Immature natural killer cell (primary cell): ENCODE data around the gene RPL29. TPM values are rescaled to one million over a fixed set of nuclear protein-coding genes. Genes with fewer than 3 reads are reported as not detected.
"Not testable (repeated sequence)": the region's sequence is repeated elsewhere in the genome, so short reads cannot be mapped to it uniquely, and the experiment has no call there.

Experiments used
- DNase-seq, 3 donors: peaks; one replicate each; pipeline ENCODE4 v3.0.0; 2022; ENCODE audit warnings: mixed read lengths in 1 of 3
- H3K27ac Mint-ChIP-seq, 6 donors: one replicate each; pipeline ENCODE4 v1.8.0; 2020; ENCODE audit warnings: mixed read lengths in 6 of 6, mild to moderate bottlenecking in 5 of 6, inconsistent platforms in 4 of 6, moderate library complexity in 3 of 6
- H3K27me3 Mint-ChIP-seq, 3 donors: one replicate each; pipeline ENCODE4 v1.8.0; 2020 to 2021; ENCODE audit warnings: low read depth in 3 of 3, mild to moderate bottlenecking in 3 of 3, mixed read lengths in 3 of 3, moderate library complexity in 3 of 3, inconsistent platforms in 1 of 3
- H3K36me3 Mint-ChIP-seq, 3 donors: one replicate each; pipeline ENCODE4 v1.8.0; 2020; ENCODE audit warnings: mixed read lengths in 3 of 3, inconsistent platforms in 2 of 3, mild to moderate bottlenecking in 2 of 3
- H3K4me1 Mint-ChIP-seq, 2 donors: one replicate each; pipeline ENCODE4 v1.8.0; 2020; ENCODE audit warnings: inconsistent platforms in 2 of 2, mild to moderate bottlenecking in 2 of 2, mixed read lengths in 2 of 2, moderate library complexity in 1 of 2
- H3K4me3 Mint-ChIP-seq, 5 donors: one replicate each; pipeline ENCODE4 v1.8.0; 2020; ENCODE audit warnings: mild to moderate bottlenecking in 5 of 5, mixed read lengths in 5 of 5, inconsistent platforms in 3 of 5, moderate library complexity in 3 of 5
- H3K9me3 Mint-ChIP-seq, 6 donors: one replicate each; pipeline ENCODE4 v1.8.0; 2020; ENCODE audit warnings: mild to moderate bottlenecking in 6 of 6, mixed read lengths in 6 of 6, inconsistent platforms in 4 of 6, moderate library complexity in 3 of 6
- polyA plus RNA-seq, 3 donors: library from polyadenylated mRNA; unstranded; fragments of 300-500 nt; fragmentation: Illumina TruSeq; gene quantifications; one replicate each; pipeline ENCODE4 v1.2.3, GENCODE V29; 2021

Gene RPL29
- polyA plus RNA-seq, 3 donors from 2014 or later = 501 to 1,073 (median 800) TPM

DNA sequence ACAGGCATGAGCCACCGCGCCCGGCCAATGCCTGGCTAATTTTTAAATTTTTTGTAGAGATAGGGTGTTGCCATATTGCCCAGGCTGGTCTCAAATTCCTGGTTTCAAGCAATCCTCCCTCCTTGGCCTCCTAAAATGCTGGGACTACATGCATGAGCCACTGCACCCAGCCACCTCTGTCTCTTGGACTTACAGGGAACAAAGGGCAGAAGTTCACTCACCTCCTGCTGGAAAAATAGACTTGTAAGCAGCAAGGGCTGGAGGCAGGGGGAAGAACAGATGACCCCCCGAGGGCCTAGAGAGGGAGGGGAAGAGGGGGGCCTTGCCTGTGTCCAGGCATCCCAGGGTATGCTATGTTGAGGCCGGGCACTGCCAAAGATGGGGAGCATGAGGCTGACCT lies 38.5 kb upstream of the RPL29 start:
- peaks cover 0 to 1% (median 0%) of the 10 kb centered on the region in 3 donors for H3K27me3 Mint-ChIP-seq
- no peak for DNase-seq
- no peak overlapping the region for H3K4me3 Mint-ChIP-seq
- H3K36me3 Mint-ChIP-seq = no peaks in the 10 kb centered on the region
- no peaks in the 10 kb centered on the region for H3K9me3 Mint-ChIP-seq
- H3K27ac Mint-ChIP-seq = no peak overlapping the region
- no peaks in the 10 kb centered on the region for H3K4me1 Mint-ChIP-seq

DNA sequence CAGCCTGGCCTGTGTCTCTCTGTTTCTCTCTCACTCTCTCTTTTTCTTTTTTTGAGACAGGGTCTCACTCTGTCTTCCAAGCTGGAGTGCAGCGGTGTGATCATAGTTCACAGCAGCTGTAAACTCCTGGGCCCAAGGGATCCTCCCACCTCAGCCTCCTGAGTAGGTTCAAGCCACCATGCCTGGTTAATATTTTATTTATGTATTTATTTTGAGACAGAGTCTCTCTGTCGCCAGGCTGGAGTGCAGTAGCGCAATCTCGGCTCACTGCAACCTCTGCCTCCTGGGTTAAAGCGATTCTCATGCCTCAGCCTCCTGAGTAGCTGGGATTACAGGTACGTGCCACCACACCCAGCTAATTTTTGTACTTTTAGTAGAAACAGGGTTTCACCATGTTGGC lies 38.1 kb upstream of the RPL29 start:
- DNase-seq, H3K27me3 Mint-ChIP-seq, H3K36me3 Mint-ChIP-seq, H3K9me3 Mint-ChIP-seq, H3K4me1 Mint-ChIP-seq, H3K4me3 Mint-ChIP-seq, H3K27ac Mint-ChIP-seq: not testable (repeated sequence)

DNA sequence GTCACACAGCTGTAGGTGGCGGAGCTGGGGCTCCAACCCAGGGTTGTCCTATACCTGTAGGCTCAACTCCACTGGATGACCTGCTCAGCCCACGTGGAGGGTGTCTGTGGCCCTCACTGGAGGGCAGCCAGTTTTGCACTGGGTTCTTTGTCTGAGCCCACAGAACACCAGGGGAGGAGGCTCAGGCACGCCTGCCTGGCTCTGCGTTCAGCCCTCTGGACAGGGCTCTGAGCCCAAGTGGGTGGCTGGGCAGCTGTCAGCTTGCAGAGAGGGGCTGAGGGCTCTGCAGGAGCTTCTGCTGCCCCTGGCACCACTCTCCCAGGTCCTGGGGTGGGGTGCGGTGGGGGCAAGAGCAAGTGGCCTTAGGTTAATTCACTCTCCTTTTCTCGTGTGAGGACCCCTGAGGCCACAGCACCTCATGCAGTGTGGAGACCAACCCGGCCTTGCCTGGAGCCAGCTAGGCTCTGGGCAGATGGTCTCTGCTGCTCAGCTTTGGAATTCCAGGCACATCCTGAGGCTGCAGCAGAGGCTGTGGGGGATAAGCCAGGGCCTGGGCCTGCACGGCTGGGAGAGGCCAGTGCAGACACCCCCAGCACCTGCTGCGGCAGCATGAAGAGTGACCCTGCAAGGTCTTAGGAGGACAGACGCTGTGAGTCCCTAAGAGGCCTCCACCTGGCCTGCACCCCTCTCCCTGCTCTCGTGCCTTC lies 37.2 kb upstream of the RPL29 start:
- H3K9me3 Mint-ChIP-seq = no peaks in the 10 kb centered on the region
- no peaks in the 10 kb centered on the region for H3K36me3 Mint-ChIP-seq
- no peaks in the 10 kb centered on the region for H3K4me1 Mint-ChIP-seq
- peaks cover 0 to 2% (median 0%) of the 10 kb centered on the region in 3 donors for H3K27me3 Mint-ChIP-seq
- H3K27ac Mint-ChIP-seq = no peak overlapping the region
- no peak overlapping the region for H3K4me3 Mint-ChIP-seq
- DNase-seq = no peak

DNA sequence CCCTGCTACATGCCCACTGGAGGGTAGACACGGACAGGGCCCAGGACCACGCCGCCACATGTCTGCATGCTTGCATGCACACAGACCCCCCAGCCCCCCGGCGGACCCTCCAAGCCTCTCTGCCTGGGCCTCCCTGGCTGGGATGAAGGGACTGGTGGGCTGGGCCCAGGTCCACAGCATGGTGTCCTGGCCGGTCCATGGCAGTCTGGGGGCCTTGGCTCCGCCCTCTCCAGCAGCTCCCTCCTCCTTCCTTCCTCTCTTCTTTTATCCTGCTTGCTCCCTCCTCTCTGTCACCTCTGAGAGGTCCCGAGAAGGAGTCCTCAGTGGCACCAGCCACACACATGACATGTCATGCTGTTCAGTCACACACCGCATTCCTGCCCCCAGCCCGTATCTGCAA lies 36.2 kb upstream of the RPL29 start:
- H3K36me3 Mint-ChIP-seq = no peaks in the 10 kb centered on the region
- no peak overlapping the region for H3K27ac Mint-ChIP-seq
- no peak for DNase-seq
- no peaks in the 10 kb centered on the region for H3K9me3 Mint-ChIP-seq
- H3K27me3 Mint-ChIP-seq = peaks cover 0 to 4% (median 0%) of the 10 kb centered on the region in 3 donors
- no peaks in the 10 kb centered on the region for H3K4me1 Mint-ChIP-seq
- H3K4me3 Mint-ChIP-seq = no peak overlapping the region

DNA sequence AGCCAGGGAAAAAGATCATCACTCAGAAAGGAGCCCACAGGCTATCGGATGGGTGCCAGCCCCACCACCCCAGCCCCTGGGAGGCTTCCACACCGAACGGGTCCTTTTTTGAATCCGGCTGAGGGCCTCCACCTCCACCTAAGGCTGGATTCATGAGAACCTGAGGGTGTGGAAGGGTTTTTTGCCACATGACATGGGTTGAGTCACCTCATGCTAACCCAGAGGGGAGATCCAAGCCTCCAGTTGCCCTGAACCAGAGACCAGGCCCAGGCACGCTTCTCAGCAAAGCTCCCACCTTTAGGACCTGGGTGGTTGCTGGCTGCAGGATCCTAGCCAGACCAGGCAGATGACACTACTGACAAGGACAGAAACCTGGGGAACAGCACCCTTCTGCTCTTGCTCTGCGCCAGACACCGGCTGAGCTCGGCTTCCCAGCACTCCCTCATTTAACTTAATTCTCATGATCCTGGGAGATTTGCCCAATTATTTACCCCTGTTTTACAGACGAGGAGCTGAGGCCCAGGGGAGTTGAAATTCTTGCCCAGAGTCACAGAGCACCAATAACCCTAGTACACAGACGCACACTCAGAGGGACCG lies 35.1 kb upstream of the RPL29 start:
- no peaks in the 10 kb centered on the region for H3K9me3 Mint-ChIP-seq
- H3K36me3 Mint-ChIP-seq = no peaks in the 10 kb centered on the region
- no peak overlapping the region for H3K27ac Mint-ChIP-seq
- no peak overlapping the region for H3K4me3 Mint-ChIP-seq
- no peak for DNase-seq
- H3K27me3 Mint-ChIP-seq = peaks cover 0 to 4% (median 0%) of the 10 kb centered on the region in 3 donors
- H3K4me1 Mint-ChIP-seq = no peaks in the 10 kb centered on the region

DNA sequence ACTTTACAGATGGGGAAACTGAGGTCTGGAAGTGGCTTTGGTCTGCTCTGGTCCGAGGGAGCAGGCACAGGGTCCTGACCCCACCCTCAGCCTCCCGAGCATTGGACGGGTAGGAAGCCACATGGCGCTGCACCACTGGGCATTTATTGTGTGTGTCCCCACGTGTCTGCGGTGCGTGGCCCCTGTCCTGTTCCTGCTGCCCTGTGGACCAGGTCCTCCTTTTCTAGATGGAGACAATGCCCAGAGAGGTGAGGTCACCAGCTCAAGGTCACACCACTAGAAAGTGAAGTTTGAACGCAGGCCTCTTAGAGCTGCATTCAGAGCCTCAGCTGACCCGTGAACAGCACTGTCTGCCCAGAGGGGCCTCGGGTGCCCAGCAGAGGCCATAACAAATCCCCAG lies 33.8 kb upstream of the RPL29 start:
- Mint-ChIP-seq H3K36me3 (no peaks in the 10 kb centered on the region), H3K4me3 (no peak overlapping the region), H3K27me3 (peaks cover 0 to 2% (median 0%) of the 10 kb centered on the region in 3 donors), H3K4me1 (no peaks in the 10 kb centered on the region), H3K27ac (no peak overlapping the region), H3K9me3 (no peaks in the 10 kb centered on the region)
- DNase-seq = no peak

DNA sequence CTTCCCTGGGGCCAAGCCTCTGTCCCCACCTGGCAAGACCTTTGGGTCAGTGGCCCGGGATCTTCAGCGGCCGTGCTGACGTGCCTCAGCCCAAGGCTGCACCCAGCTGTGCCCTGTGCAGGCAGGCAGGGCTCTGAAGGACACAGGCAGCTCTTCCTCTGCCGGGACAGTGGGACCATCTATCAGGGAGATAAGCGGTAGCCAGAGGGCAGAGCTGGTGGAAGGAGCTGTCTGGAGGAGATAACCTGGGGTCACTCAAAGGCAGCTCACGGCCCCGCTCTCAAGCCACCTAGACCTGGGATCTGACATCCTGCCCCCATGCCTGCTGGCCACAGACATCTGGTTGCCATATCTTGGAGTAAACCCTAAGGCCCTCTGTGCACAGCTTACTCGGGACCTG lies 33.4 kb upstream of the RPL29 start:
- H3K36me3 Mint-ChIP-seq = no peaks in the 10 kb centered on the region
- no peak overlapping the region for H3K4me3 Mint-ChIP-seq
- no peaks in the 10 kb centered on the region for H3K4me1 Mint-ChIP-seq
- no peaks in the 10 kb centered on the region for H3K9me3 Mint-ChIP-seq
- H3K27ac Mint-ChIP-seq = no peak overlapping the region
- no peak for DNase-seq
- H3K27me3 Mint-ChIP-seq = peaks cover 0 to 2% (median 0%) of the 10 kb centered on the region in 3 donors

DNA sequence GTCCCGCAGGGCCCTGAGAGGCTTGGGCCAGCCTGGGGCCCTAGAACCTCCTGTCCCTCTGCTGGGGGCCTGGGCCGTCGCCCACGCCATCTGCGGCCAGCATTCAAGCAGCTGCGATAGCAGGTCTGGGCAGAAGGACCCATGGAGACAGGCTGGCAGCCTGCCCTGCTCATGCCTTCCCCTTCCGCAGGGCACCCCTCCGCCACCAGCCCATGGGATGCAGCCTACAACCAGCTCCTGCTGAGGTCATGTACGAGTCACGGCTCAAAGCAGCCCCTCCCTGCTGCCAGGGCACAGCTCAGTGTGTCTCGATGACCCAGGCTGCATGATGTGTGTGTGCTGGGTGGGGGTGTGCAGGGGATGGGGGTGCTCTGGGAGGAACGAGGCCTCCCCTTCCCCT lies 32.9 kb upstream of the RPL29 start:
- Mint-ChIP-seq H3K27ac (no peak overlapping the region), H3K4me1 (no peaks in the 10 kb centered on the region), H3K9me3 (no peaks in the 10 kb centered on the region), H3K27me3 (peaks cover 0 to 2% (median 0%) of the 10 kb centered on the region in 3 donors), H3K36me3 (no peaks in the 10 kb centered on the region), H3K4me3 (no peak overlapping the region)
- DNase-seq = no peak

DNA sequence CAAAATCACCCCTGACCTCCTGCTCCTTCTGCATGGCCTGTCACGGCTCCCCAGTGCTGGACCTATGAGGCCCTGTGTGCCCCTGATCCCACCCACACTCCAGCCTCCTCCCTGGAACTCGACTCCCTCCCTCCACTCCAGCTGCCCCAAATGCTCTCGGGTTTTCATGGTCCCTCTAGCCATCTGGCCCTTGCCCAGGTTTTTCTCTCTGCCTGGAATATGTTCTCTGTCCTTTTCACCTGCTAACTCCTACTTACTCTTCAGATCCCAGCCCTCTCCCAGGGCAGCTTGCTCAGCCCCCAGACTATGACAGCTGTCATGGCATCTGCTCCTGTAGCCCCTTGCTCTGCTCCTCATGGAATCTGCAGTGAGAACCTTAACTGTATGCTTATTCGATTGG lies 30.3 kb upstream of the RPL29 start:
- Mint-ChIP-seq H3K36me3 (no peaks in the 10 kb centered on the region), H3K27ac (peak overlapping the region in 1 of 6 donors; percentile 21)

DNA sequence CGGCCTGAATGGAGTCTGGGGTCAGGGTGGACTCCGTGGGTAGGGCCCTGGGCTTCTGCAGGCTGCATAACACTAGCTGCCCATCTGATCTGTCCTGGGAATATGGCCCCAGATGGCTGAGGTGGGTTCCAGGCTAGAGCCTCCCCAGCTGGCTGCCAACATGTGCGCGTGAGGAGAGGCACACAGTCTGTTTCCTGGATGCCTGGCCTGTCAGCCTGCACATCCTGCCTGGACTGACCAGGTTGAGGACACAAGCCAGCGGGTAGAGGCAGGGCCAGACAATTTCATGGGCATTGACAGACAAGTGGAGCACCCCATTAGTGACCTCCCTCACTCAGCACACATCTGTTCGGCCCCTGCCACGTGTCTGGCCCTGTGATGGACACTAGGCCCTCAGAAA lies 29.8 kb upstream of the RPL29 start:
- no peak overlapping the region for H3K4me3 Mint-ChIP-seq
- H3K4me1 Mint-ChIP-seq = no peaks in the 10 kb centered on the region
- no peaks in the 10 kb centered on the region for H3K36me3 Mint-ChIP-seq
- no peaks in the 10 kb centered on the region for H3K9me3 Mint-ChIP-seq
- H3K27ac Mint-ChIP-seq = no peak overlapping the region
- H3K27me3 Mint-ChIP-seq = peaks cover 0 to 5% (median 0%) of the 10 kb centered on the region in 3 donors
- no peak for DNase-seq

More for the DNA sequence above, 30.3 kb upstream of the RPL29 start:
- Mint-ChIP-seq H3K4me1 (no peaks in the 10 kb centered on the region), H3K9me3 (no peaks in the 10 kb centered on the region), H3K27me3 (peaks cover 0 to 4% (median 0%) of the 10 kb centered on the region in 3 donors), H3K4me3 (no peak overlapping the region)
- no peak for DNase-seq

DNA sequence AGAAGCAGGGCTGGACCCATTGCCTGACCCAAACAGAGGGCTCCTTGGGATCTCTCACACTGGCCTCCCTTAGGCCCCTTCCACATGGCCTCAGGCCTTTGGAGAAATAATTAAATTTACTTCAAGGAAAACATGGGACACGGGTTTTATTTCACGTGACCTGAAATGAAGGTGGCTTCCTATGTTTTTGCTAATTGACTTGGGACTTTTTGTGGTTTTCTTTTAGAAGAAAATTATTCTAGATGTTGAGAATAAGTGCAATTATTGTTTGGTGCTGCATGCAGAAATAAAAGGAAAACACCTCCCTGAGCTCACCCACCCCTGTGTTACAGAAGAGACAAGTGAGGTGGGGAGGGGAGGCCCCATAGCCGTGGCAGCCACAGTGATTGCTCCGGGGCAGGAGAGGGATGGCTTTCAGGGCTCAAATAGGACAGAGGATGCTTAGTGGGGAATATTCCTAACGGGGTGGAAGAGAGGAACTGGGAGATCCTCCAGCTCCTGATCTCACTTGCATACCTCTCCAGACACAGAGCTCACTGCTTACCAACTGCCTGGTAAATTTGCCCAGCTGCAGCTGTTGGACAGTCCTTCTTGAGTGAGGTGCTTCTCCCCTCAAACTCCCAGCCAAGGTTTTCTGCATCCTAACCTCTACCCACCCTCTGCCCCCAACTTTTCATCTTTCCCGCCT lies 29.2 kb upstream of the RPL29 start:
- Mint-ChIP-seq H3K27ac (peak overlapping the region in 1 of 6 donors; percentile 31), H3K9me3 (no peaks in the 10 kb centered on the region), H3K4me3 (no peak overlapping the region), H3K36me3 (no peaks in the 10 kb centered on the region), H3K4me1 (no peaks in the 10 kb centered on the region), H3K27me3 (peaks cover 0 to 5% (median 0%) of the 10 kb centered on the region in 3 donors)
- DNase-seq = no peak

DNA sequence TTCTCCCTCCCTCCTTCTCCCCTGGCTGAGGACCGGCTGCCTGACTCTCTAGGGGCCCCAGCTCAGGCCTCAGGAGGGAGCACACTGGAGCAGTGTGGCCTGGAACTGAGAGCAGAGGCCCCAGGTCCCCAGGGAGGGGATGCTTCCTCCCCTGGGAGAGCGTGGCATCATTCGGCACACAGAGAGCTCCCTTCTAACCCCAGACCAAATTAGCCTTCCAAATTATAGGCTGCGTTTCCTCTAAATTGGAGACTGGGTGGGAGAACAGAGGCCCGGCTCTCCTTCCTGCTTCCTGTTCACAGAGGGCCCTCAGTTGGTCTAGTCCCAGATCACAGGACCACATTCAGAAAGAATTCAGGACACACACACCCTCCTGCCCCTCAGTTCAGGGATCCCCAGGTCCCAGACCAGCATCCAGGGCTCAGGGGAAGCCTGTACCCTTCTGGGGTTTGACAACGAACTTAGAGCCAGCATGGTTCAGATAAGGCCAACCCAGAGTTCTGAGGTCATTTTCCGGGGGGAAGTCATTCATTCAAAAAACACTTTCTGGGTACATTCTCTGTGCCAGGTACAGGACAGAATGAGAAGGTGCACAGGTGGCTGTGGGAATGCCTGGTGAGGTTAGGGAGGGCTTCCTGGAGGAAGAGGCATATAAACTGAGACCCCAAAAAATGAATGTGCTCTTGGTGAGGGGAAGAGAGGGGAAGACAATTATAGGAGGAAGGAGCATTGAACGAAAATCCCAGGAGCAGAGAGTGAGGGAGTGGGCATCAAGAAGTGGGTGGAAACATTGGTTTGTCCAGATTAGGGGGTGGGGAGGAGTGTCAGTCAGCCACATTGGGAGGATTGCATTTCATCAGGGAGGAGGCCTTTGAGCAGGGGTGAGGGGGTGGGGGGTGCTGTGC lies 28.4 kb upstream of the RPL29 start:
- no peaks in the 10 kb centered on the region for H3K36me3 Mint-ChIP-seq
- no peak overlapping the region for H3K27ac Mint-ChIP-seq
- peaks cover 0 to 5% (median 0%) of the 10 kb centered on the region in 3 donors for H3K27me3 Mint-ChIP-seq
- no peak overlapping the region for H3K4me3 Mint-ChIP-seq
- DNase-seq = no peak
- no peaks in the 10 kb centered on the region for H3K9me3 Mint-ChIP-seq
- peaks cover 0 to 3% of the 10 kb centered on the region in 2 donors for H3K4me1 Mint-ChIP-seq

DNA sequence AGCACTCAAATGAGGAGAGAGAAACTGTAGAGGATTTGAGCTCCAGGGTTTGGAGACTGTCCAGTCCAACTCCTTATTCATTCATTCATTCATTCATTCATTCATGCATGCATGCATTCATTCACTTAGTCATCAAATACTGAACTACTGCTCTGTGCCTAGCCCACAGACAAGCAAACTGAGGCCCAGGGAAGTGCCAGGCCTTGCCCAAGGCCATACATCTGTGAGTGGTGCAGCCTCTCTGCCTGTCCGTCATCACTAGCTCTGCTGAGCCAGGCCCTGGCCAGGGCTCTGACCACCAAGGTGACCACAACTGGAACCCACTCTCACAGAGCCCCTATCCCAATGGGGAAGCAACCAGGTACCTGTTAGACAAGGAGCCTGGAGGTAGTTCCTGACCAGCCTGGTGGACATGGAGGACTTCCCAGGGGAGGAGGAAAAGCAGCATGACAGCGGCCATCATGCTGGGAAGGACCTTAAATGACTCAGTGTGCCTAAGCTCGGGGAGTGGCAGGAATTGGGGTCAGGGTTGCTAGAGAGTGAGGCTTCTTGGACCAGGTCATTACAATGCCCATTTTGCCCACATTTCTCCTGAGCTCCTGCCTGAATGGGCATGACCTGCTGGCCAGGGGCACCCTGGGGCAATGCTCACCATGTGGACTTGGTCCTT lies 27.5 kb upstream of the RPL29 start:
- Mint-ChIP-seq H3K4me1 (peaks cover 0 to 3% of the 10 kb centered on the region in 2 donors), H3K27me3 (peaks cover 0 to 5% (median 0%) of the 10 kb centered on the region in 3 donors), H3K27ac (no peak overlapping the region), H3K36me3 (no peaks in the 10 kb centered on the region), H3K4me3 (no peak overlapping the region), H3K9me3 (no peaks in the 10 kb centered on the region)
- no peak for DNase-seq
